Choroid plexus epithelial cell (primary cell): Measurements from ENCODE around the gene ACBD5.

ENCODE experiments used
- DNase-seq: peaks from one replicate; pipeline ENCODE4 v3.0.0-alpha.2; 2010; ENCODE audit warnings: low read depth
- H3K4me3 ChIP-seq: 2 replicates; pipeline ENCODE4 v1.5.1; 2011; ENCODE audit warnings: low read depth, mild to moderate bottlenecking, control low read depth, low read length, moderate library complexity
- CTCF ChIP-seq: conservative IDR thresholded peaks from 2 replicates; pipeline ENCODE4 v1.5.1; 2011; ENCODE audit warnings: low read depth, mild to moderate bottlenecking, control low read depth, inconsistent platforms, low read length, moderate library complexity

Gene ACBD5

DNA sequence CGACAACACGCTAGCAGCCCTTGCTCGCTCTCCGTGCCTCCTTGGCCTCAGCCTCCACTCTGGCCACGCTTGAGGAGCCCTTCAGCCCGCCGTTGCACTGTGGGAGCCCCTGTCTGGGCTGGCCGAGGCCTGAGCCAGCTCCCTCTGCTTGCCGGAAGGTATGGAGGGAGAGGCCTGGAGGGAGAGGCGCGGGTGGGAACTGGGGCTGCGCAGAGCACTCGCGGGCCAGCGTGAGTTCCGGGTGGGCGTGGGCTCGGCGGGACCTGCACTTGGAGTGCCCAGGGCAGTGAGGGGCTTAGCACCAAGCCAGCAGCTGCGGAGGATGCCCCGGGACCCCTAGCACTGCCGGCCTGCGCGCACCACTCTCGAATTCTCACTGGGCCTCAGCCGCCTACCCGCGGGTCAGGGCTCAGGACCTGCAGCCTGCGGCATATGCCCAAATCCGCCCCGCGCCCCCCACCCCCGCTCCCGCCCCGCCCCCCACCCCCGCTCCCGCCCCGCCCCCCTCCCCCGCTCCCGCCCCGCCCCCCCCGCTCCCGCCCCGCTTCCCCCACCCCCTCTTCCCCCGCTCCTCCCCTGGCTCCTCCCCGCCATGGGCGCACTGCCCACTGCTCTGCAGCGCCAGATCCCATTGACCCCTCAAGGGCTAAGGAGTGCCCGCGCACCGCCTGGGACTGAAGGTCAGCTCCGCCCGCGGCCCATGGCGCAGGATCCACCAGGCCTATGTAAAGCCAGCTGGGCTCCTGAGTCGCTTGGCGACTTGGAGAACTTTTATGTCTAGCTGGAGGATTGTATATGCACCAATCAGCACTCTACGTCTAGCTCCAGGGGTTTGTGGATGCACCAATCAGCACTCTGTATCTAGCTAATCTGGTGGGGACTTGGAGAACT lies 15.9 kb upstream of the ACBD5 start:
- H3K4me3 ChIP-seq = no peak overlapping the region
- no peak for TF ChIP-seq CTCF
- DNase-seq = no peak

DNA sequence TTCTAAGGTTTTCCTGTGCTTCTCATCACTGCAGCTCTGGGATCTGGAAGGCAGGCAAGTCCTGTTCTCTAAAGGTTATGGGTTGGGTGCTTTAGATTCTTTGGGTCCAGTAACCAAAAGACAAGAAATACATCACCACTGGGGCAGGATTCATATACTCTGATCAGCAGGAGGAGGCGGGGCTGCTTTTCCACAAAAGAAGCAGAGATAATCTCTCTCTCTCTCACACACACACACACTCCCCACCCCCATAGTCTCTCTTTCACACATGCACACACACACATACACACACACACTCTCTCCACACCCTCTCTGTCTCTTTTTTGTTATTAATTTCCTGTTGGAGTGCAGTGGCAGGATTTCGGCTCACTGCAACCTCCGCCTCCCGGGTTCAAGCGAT lies 13.0 kb upstream of the ACBD5 start:
- no peak for DNase-seq
- no peak overlapping the region for H3K4me3 ChIP-seq
- TF ChIP-seq CTCF = no peak

- peak; percentile 72 for DNase-seq
- peak; percentile 39 for TF ChIP-seq CTCF
- peak overlapping the region; percentile 71 for H3K4me3 ChIP-seq
These were observed 11.8 kb upstream of the ACBD5 start for GRCh38 chr10:27252267-27253000.

- no peak for DNase-seq
- no peak for TF ChIP-seq CTCF
These were observed 11.0 kb upstream of the ACBD5 start for GRCh38 chr10:27251554-27251953.

GRCh38 chr10:27248215-27248614 lies 7.6 kb upstream of the ACBD5 start:
- no peak for TF ChIP-seq CTCF
- DNase-seq = no peak
- no peak overlapping the region for H3K4me3 ChIP-seq

More at GRCh38 chr10:27251554-27251953, 11.0 kb upstream of the ACBD5 start:
- H3K4me3 ChIP-seq = no peak overlapping the region

DNA sequence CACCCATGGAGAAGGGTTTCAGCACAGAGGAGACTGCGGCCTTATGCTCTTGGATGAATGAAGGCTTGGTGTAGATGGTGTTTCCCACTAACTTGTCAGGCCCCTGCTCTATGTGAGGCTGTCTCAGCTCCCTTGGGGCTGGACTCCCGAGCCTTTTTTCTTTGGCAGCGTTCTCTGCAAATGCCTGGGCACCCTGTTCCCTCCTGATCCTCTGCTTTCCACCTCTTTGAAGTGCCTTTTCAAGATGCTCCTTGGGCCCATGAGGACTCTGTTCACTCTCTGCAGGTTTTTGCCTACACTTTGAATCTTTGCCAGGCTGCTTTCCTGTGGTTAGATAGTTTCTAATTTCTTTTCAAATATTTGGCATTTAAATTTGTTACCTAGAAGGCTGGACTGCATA lies 6.8 kb upstream of the ACBD5 start:
- no peak overlapping the region for H3K4me3 ChIP-seq
- no peak for TF ChIP-seq CTCF
- DNase-seq = no peak
